HepG2 (cell line): ENCODE data around the gene PCYT2. TPM values are rescaled to one million over a fixed set of nuclear protein-coding genes. Genes with fewer than 3 reads are reported as not detected.
A peak's percentile ranks its signal among the peaks of the same experiment; 100 is the strongest.

ENCODE experiments used
- AGO2 ChIP-seq: fragments of 200-400 bp; formaldehyde crosslinking; optimal IDR thresholded peaks from 2 replicates; pipeline ENCODE3; 2017; ENCODE audit warnings: mild to moderate bottlenecking, low read depth, low read length, moderate library complexity
- ATAD3A ChIP-seq: sonication (generic); formaldehyde crosslinking; IDR thresholded peaks from 2 replicates; pipeline ENCODE4 v1.4.0; 2020; ENCODE audit warnings: missing genetic modification reagents
- CEBPB ChIP-seq: IDR thresholded peaks from 2 replicates; pipeline ENCODE4 v1.6.1; 2011; ENCODE audit warnings: low read depth, low read length, improper control_type of control experiment, borderline replicate concordance
- ISL2 ChIP-seq: sonication (generic); formaldehyde crosslinking; IDR thresholded peaks from 2 replicates; pipeline ENCODE4 v1.5.0; 2020; ENCODE audit warnings: missing genetic modification reagents
- JUNB ChIP-seq: sonication (generic); formaldehyde crosslinking; IDR thresholded peaks from 2 replicates; pipeline ENCODE4 v1.8.0; 2022; ENCODE audit warnings: missing genetic modification reagents, mild to moderate bottlenecking, borderline replicate concordance
- KLF16 ChIP-seq, 2 experiments: sonication (generic) in 1 of 2; formaldehyde crosslinking in 1 of 2; IDR thresholded peaks; 2 replicates each; pipeline versions ENCODE4 v1.6.1 to v1.8.0; 2016 to 2023; ENCODE audit warnings: missing genetic modification reagents in 2 of 2, missing compliant biosample characterization in 1 of 2
- PRDM4 ChIP-seq: sonication (generic); formaldehyde crosslinking; IDR thresholded peaks from 2 replicates; pipeline ENCODE4 v1.9.0; 2021; ENCODE audit warnings: missing genetic modification reagents, borderline replicate concordance
- PRMT3 ChIP-seq: sonication (generic); formaldehyde crosslinking; IDR thresholded peaks from 2 replicates; pipeline ENCODE4 v1.8.1; 2022; ENCODE audit warnings: low read depth, mild to moderate bottlenecking, moderate library complexity, missing genetic modification reagents, borderline replicate concordance
- ZMYM4 ChIP-seq: sonication (generic); formaldehyde crosslinking; IDR thresholded peaks from 2 replicates; pipeline ENCODE4 v1.8.1; 2023; ENCODE audit warnings: mild to moderate bottlenecking, missing genetic modification reagents
- ZNF432 ChIP-seq: sonication (generic); formaldehyde crosslinking; IDR thresholded peaks from 2 replicates; pipeline ENCODE4 v1.5.0; 2020; ENCODE audit warnings: missing genetic modification reagents, mild to moderate bottlenecking, borderline replicate concordance
- ZNF530 ChIP-seq: sonication (generic); formaldehyde crosslinking; IDR thresholded peaks from 2 replicates; pipeline ENCODE4 v1.5.0; 2020; ENCODE audit warnings: low read depth, mild to moderate bottlenecking, missing genetic modification reagents
- polyA plus RNA-seq, 8 experiments: library from polyadenylated mRNA; depleted of rRNA in 3 of 8; stranded (reverse) in 7 of 8; unstranded in 1 of 8; fragments of >200 nt; fragmentation: Illumina TruSeq in 4 of 8; extraction: Trizol in 4 of 8; gene quantifications; 2 replicates each; pipeline versions ENCODE4 v1.2.1 to v1.2.3, GENCODE V29; 2011 to 2016; ENCODE audit warnings: low read depth in 4 of 8, missing spikeins in 1 of 8, mixed read lengths in 1 of 8; ENCODE audit not compliant: insufficient read depth in 1 of 8
- total RNA-seq, 5 experiments: library from RNA; depleted of rRNA; stranded (reverse); fragments of >200 nt; fragmentation: Illumina TruSeq; extraction: Trizol; gene quantifications; 2 replicates each; pipeline ENCODE4 v1.2.3, GENCODE V29; 2016; ENCODE audit warnings: low read depth in 1 of 5
- TF ChIP-seq, protein P1 (sequence below): sonication (generic); formaldehyde crosslinking; IDR thresholded peaks from 2 replicates; pipeline ENCODE4 v1.4.0; 2020; ENCODE audit warnings: missing genetic modification reagents
- TF ChIP-seq, protein P2 (sequence below): sonication (generic); formaldehyde crosslinking; IDR thresholded peaks from 2 replicates; pipeline ENCODE4 v1.8.0; 2022; ENCODE audit warnings: mild to moderate bottlenecking, missing genetic modification reagents, borderline replicate concordance
- TF ChIP-seq, protein P3 (sequence below): sonication (generic); formaldehyde crosslinking; IDR thresholded peaks from 2 replicates; pipeline ENCODE4 v1.4.0; 2020; ENCODE audit warnings: mild to moderate bottlenecking, missing genetic modification reagents, borderline replicate concordance

Gene PCYT2
- total and polyA plus RNA-seq, 2 of the 13 experiments (the other 11 are each of a cell fraction or from before 2014, with no cell fraction given): 147 to 297 TPM

DNA sequence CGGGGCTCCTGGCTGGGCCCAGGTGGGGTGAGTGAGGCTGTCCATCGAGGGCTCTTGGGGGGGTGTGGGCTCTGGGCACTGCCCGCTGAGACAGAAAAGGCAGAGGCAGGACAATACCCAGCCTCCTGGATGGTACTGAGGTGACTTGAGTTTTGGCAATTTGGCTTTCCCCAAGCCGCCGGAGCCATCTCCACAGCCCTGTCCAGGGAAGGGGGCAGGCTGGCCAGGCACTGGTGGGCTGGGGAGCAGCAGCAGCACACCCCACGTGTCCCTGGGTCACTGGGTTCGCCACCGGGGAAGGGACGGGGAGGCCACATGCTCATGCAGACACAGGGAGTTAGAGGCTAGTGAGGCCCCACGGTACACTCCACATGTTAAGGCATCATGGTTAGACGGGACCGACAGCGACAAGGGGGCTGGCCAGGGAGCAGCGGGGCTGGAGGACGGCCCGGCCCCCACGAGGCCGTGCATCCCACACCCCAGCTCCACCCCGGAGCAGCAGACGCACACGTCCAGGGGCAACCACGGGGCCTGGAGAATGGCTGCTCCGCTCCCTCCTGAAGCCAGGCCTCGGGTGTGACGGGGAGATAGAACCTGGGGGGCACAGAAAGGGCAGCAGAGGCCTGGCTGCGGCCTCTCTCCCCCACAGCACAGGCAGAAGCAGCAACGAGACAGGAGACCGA is 43.1 kb downstream of the PCYT2 start (continued):
- TF ChIP-seq, protein P1, sequence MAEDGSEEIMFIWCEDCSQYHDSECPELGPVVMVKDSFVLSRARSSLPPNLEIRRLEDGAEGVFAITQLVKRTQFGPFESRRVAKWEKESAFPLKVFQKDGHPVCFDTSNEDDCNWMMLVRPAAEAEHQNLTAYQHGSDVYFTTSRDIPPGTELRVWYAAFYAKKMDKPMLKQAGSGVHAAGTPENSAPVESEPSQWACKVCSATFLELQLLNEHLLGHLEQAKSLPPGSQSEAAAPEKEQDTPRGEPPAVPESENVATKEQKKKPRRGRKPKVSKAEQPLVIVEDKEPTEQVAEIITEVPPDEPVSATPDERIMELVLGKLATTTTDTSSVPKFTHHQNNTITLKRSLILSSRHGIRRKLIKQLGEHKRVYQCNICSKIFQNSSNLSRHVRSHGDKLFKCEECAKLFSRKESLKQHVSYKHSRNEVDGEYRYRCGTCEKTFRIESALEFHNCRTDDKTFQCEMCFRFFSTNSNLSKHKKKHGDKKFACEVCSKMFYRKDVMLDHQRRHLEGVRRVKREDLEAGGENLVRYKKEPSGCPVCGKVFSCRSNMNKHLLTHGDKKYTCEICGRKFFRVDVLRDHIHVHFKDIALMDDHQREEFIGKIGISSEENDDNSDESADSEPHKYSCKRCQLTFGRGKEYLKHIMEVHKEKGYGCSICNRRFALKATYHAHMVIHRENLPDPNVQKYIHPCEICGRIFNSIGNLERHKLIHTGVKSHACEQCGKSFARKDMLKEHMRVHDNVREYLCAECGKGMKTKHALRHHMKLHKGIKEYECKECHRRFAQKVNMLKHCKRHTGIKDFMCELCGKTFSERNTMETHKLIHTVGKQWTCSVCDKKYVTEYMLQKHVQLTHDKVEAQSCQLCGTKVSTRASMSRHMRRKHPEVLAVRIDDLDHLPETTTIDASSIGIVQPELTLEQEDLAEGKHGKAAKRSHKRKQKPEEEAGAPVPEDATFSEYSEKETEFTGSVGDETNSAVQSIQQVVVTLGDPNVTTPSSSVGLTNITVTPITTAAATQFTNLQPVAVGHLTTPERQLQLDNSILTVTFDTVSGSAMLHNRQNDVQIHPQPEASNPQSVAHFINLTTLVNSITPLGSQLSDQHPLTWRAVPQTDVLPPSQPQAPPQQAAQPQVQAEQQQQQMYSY (CRISPR knock-in tag): no peak
- TF ChIP-seq JUNB (CRISPR knock-in tag) (peak; percentile 69; the same call in 1 of the 2 replicates), PRDM4 (no peak), AGO2 (peak; percentile 93), ZMYM4 (CRISPR knock-in tag) (no peak), ZNF530 (CRISPR knock-in tag) (no peak), PRMT3 (CRISPR knock-in tag) (no peak), ZNF432 (CRISPR knock-in tag) (no peak), ATAD3A (CRISPR knock-in tag) (no peak), ISL2 (no peak; the same call in 1 of the 2 replicates), KLF16 (CRISPR knock-in tag; IDR thresholded peaks at IDR 0.05) (0 out of 4 replicates have a peak, but pooled peaks of 1 of the 2 experiments have one; percentile 83), CEBPB (no peak)
- TF ChIP-seq, protein P2, sequence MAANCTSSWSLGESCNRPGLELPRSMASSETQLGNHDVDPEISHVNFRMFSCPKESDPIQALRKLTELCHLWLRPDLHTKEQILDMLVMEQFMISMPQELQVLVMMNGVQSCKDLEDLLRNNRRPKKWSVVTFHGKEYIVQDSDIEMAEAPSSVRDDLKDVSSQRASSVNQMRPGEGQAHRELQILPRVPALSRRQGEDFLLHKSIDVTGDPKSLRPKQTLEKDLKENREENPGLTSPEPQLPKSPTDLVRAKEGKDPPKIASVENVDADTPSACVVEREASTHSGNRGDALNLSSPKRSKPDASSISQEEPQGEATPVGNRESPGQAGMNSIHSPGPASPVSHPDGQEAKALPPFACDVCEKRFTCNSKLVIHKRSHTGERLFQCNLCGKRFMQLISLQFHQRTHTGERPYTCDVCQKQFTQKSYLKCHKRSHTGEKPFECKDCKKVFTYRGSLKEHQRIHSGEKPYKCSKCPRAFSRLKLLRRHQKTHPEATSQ (CRISPR knock-in tag): peak; percentile 78
- TF ChIP-seq, protein P3, sequence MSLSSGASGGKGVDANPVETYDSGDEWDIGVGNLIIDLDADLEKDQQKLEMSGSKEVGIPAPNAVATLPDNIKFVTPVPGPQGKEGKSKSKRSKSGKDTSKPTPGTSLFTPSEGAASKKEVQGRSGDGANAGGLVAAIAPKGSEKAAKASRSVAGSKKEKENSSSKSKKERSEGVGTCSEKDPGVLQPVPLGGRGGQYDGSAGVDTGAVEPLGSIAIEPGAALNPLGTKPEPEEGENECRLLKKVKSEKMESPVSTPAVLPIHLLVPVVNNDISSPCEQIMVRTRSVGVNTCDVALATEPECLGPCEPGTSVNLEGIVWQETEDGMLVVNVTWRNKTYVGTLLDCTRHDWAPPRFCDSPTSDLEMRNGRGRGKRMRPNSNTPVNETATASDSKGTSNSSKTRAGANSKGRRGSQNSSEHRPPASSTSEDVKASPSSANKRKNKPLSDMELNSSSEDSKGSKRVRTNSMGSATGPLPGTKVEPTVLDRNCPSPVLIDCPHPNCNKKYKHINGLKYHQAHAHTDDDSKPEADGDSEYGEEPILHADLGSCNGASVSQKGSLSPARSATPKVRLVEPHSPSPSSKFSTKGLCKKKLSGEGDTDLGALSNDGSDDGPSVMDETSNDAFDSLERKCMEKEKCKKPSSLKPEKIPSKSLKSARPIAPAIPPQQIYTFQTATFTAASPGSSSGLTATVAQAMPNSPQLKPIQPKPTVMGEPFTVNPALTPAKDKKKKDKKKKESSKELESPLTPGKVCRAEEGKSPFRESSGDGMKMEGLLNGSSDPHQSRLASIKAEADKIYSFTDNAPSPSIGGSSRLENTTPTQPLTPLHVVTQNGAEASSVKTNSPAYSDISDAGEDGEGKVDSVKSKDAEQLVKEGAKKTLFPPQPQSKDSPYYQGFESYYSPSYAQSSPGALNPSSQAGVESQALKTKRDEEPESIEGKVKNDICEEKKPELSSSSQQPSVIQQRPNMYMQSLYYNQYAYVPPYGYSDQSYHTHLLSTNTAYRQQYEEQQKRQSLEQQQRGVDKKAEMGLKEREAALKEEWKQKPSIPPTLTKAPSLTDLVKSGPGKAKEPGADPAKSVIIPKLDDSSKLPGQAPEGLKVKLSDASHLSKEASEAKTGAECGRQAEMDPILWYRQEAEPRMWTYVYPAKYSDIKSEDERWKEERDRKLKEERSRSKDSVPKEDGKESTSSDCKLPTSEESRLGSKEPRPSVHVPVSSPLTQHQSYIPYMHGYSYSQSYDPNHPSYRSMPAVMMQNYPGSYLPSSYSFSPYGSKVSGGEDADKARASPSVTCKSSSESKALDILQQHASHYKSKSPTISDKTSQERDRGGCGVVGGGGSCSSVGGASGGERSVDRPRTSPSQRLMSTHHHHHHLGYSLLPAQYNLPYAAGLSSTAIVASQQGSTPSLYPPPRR: no peak
